Measurements from ENCODE around the gene KRTAP20-1.

KRTAP20-1 gene

DNA sequence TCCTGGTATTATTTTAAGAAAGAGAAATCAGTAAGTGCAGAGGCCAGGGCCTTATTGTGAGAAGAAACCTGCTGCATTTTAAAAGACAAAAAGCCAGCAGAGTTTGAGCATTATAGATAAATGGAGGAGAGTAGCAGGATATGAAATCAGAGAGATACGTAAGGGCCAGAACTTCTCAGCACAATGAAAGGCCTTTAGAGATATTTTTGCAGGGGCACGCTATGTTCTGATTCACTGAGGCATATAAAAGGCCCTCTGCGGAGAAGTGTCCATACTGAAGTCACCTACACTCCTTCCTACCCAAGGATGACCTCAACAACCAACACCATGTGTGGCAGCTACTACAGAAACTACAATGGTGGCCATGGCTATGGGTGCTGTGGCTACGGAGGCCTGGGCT is 24.1 kb upstream of the KRTAP20-1 start, which contains the start of gene KRTAP6-3:
KRTAP6-3 (plus strand) TSS at position 301 of the 400 bp plus-strand sequence; CDS start at position 307, 6 bp downstream.
- H3K4me3 ChIP-seq (ENCODE audit: low read depth, low read length): no peak within 1 kb of the TSS
- no peak for TF ChIP-seq CTCF (IDR thresholded peaks at IDR 0.05; ENCODE audit: low read depth, low read length, missing control alignments)
- no peak for DNase-seq (ENCODE audit: low read depth)
- in situ Hi-C loops (cut with HindIII; ENCODE audit: low sequenced_read_pairs): no loop called here

GRCh38 chr21:30598802-30599201 is 17.4 kb upstream of the KRTAP20-1 start, which contains the start of gene KRTAP6-2:
Gene KRTAP6-2 (minus strand): TSS chr21:30598902. CDS start chr21:30598874, 28 bp downstream.
- H3K4me3 ChIP-seq (ENCODE audit: low read depth, low read length): no peak within 1 kb of the TSS
- DNase-seq (ENCODE audit: low read depth): no peak
- in situ Hi-C loops (cut with HindIII; ENCODE audit: low sequenced_read_pairs): no loop called here
- TF ChIP-seq CTCF (IDR thresholded peaks at IDR 0.05; ENCODE audit: low read depth, low read length, missing control alignments): no peak

GRCh38 chr21:30600787-30601186 is 15.4 kb upstream of the KRTAP20-1 start, which contains the start of gene KRTAP22-1:
Gene KRTAP22-1 (plus strand): TSS chr21:30601087.
- H3K4me3 ChIP-seq (ENCODE audit: low read depth, low read length): no peak within 1 kb of the TSS
- in situ Hi-C loops (cut with HindIII; ENCODE audit: low sequenced_read_pairs): no loop called here
- no peak for TF ChIP-seq CTCF (IDR thresholded peaks at IDR 0.05; ENCODE audit: low read depth, low read length, missing control alignments)
- DNase-seq (ENCODE audit: low read depth): no peak

- no peak for TF ChIP-seq CTCF (IDR thresholded peaks at IDR 0.05; ENCODE audit: low read depth, low read length, missing control alignments)
- in situ Hi-C loops (cut with HindIII; ENCODE audit: low sequenced_read_pairs): no loop called here
Measured at GRCh38 chr21:30605968-30606367, 10.3 kb upstream of the KRTAP20-1 start.

GRCh38 chr21:30612132-30612531 is 4.1 kb upstream of the KRTAP20-1 start:
- in situ Hi-C loops (cut with HindIII; ENCODE audit: low sequenced_read_pairs): no loop called here
- DNase-seq (ENCODE audit: low read depth): no peak
- H3K4me3 ChIP-seq (ENCODE audit: low read depth, low read length): no peak overlapping the region
- TF ChIP-seq CTCF (IDR thresholded peaks at IDR 0.05; ENCODE audit: low read depth, low read length, missing control alignments): no peak

More at GRCh38 chr21:30605968-30606367, 10.3 kb upstream of the KRTAP20-1 start:
- DNase-seq (ENCODE audit: low read depth): no peak
- H3K4me3 ChIP-seq (ENCODE audit: low read depth, low read length): no peak overlapping the region

GRCh38 chr21:30613836-30614235 is 2.4 kb upstream of the KRTAP20-1 start, which contains the start of gene KRTAP6-1:
Gene KRTAP6-1 (minus strand): TSS chr21:30613930. CDS start chr21:30613904, 26 bp downstream.
- H3K4me3 ChIP-seq (ENCODE audit: low read depth, low read length): no peak within 1 kb of the TSS
- DNase-seq (ENCODE audit: low read depth): no peak
- no peak for TF ChIP-seq CTCF (IDR thresholded peaks at IDR 0.05; ENCODE audit: low read depth, low read length, missing control alignments)
- in situ Hi-C loops (cut with HindIII; ENCODE audit: low sequenced_read_pairs): no loop called here

Measured in astrocyte of the cerebellum (primary cell).